ENCODE measurements around the gene C2orf76. TPM values are rescaled to one million over a fixed set of nuclear protein-coding genes. Genes with fewer than 3 reads are reported as not detected.

Gene C2orf76
- total RNA-seq, 1 donor from 2014 or later: 12.2 TPM

- Mint-ChIP-seq H3K36me3 (no peaks in the 10 kb centered on the region), H3K4me1 (no peaks in the 10 kb centered on the region), H3K4me3 (no peak overlapping the region), H3K9me3 (no peaks in the 10 kb centered on the region), H3K27me3 (ENCODE audit: low read depth) (peaks cover 8% of the 10 kb centered on the region), H3K27ac (no peak overlapping the region)
- DNase-seq (ENCODE audit: low spot score in 2 of 2, unreplicated experiment in 2 of 2): no peak
- TF ChIP-seq, protein P1, sequence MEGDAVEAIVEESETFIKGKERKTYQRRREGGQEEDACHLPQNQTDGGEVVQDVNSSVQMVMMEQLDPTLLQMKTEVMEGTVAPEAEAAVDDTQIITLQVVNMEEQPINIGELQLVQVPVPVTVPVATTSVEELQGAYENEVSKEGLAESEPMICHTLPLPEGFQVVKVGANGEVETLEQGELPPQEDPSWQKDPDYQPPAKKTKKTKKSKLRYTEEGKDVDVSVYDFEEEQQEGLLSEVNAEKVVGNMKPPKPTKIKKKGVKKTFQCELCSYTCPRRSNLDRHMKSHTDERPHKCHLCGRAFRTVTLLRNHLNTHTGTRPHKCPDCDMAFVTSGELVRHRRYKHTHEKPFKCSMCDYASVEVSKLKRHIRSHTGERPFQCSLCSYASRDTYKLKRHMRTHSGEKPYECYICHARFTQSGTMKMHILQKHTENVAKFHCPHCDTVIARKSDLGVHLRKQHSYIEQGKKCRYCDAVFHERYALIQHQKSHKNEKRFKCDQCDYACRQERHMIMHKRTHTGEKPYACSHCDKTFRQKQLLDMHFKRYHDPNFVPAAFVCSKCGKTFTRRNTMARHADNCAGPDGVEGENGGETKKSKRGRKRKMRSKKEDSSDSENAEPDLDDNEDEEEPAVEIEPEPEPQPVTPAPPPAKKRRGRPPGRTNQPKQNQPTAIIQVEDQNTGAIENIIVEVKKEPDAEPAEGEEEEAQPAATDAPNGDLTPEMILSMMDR (IDR thresholded peaks at IDR 0.05; ENCODE audit: unreplicated experiment): no peak
Measured at GRCh38 chr2:119292226-119292625, 74.4 kb downstream of the C2orf76 start.

- H3K4me1 Mint-ChIP-seq: no peaks in the 10 kb centered on the region
- TF ChIP-seq, protein P1 (IDR thresholded peaks at IDR 0.05; ENCODE audit: unreplicated experiment): no peak
- DNase-seq (ENCODE audit: low spot score in 2 of 2, unreplicated experiment in 2 of 2): no peak
- peaks cover 8% of the 10 kb centered on the region for H3K27me3 Mint-ChIP-seq (ENCODE audit: low read depth)
- H3K4me3 Mint-ChIP-seq: no peak overlapping the region
- no peaks in the 10 kb centered on the region for H3K36me3 Mint-ChIP-seq
- H3K9me3 Mint-ChIP-seq: no peaks in the 10 kb centered on the region
- no peak overlapping the region for H3K27ac Mint-ChIP-seq
Measured at GRCh38 chr2:119291588-119292167, 75.0 kb downstream of the C2orf76 start.

GRCh38 chr2:119290859-119291587 is 75.6 kb downstream of the C2orf76 start:
- Mint-ChIP-seq H3K9me3 (no peaks in the 10 kb centered on the region), H3K27me3 (ENCODE audit: low read depth) (peaks cover 8% of the 10 kb centered on the region), H3K36me3 (no peaks in the 10 kb centered on the region), H3K4me3 (no peak overlapping the region), H3K27ac (no peak overlapping the region), H3K4me1 (no peaks in the 10 kb centered on the region)
- TF ChIP-seq, protein P1 (IDR thresholded peaks at IDR 0.05; ENCODE audit: unreplicated experiment): peak; percentile 89
- DNase-seq (ENCODE audit: low spot score in 2 of 2, unreplicated experiment in 2 of 2): peak; percentile 62 to 86

DNA sequence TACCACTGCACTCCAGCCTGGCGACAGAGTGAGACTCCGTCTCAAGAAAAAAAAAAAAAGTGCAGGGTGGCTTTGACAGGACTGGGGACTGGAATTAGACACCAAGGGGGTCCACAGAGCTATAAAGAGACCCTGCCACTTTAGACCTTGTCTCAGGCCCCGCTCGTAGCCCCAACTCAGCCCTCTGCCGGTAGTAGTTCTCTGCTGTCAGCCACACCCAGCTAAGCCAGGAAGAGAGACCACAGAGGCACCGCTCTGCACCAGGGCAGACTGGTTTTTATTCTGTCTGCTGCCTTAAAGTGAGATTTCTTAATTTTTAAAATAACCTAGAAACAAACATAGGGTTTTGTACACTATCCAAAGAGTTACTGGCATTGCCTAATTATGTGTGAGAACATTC is 77.0 kb downstream of the C2orf76 start:
- Mint-ChIP-seq H3K27ac (no peak overlapping the region), H3K9me3 (no peaks in the 10 kb centered on the region), H3K4me1 (no peaks in the 10 kb centered on the region), H3K36me3 (no peaks in the 10 kb centered on the region), H3K27me3 (ENCODE audit: low read depth) (peaks cover 8% of the 10 kb centered on the region), H3K4me3 (no peak overlapping the region)
- TF ChIP-seq, protein P1 (IDR thresholded peaks at IDR 0.05; ENCODE audit: unreplicated experiment): no peak
- no peak for DNase-seq (ENCODE audit: low spot score in 2 of 2, unreplicated experiment in 2 of 2)

DNA sequence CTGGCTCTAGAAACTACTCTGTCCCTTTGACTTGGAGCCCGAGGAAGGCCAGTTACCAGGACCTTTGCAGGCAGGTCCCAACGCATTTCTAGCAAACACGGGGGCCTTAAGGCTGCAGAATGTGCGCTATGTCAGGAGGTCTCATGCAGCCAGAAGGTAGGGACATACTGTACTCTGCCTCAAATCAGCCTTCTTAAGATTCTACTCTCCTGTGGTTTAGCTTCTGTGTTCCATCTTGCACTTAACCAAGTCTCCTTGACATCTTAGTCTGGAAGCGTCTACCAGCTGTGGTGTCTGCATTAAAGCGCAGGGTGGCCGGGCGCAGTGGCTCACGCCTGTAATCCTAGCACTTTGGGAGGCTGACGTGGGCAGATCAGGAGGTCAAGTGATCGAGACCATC is 77.5 kb downstream of the C2orf76 start:
- DNase-seq (ENCODE audit: low spot score in 2 of 2, unreplicated experiment in 2 of 2): no peak
- H3K27me3 Mint-ChIP-seq (ENCODE audit: low read depth): peaks cover 8% of the 10 kb centered on the region
- no peak overlapping the region for H3K27ac Mint-ChIP-seq
- no peaks in the 10 kb centered on the region for H3K36me3 Mint-ChIP-seq
- TF ChIP-seq, protein P1 (IDR thresholded peaks at IDR 0.05; ENCODE audit: unreplicated experiment): no peak
- H3K9me3 Mint-ChIP-seq: no peaks in the 10 kb centered on the region
- no peaks in the 10 kb centered on the region for H3K4me1 Mint-ChIP-seq
- no peak overlapping the region for H3K4me3 Mint-ChIP-seq
